ENCODE results near the gene NOP56.
"Not testable (repeated sequence)": the region's sequence is repeated elsewhere in the genome, so short reads cannot be mapped to it uniquely, and the experiment has no call there.

Gene NOP56

DNA sequence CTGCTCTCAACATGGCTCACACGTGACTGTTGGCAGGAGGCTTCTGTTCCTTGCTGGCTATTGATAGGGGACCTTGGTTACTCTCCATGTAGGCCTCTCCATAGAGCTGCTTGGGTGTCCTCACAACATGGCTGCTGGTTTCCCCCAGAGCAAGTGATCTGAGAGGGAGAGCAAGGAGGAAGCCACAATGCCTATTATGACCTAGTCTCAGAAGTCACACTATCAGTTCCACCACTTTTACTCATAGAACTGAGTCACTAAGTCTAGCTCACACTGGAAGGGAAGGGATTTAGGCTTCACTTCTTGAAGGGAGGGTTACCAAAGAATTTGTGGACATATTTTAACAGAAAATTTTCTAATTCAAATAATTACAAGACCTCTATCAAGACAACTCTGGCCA lies 8.7 kb upstream of the NOP56 start:
- no peak for DNase-seq (ENCODE audit: low spot score)

DNA sequence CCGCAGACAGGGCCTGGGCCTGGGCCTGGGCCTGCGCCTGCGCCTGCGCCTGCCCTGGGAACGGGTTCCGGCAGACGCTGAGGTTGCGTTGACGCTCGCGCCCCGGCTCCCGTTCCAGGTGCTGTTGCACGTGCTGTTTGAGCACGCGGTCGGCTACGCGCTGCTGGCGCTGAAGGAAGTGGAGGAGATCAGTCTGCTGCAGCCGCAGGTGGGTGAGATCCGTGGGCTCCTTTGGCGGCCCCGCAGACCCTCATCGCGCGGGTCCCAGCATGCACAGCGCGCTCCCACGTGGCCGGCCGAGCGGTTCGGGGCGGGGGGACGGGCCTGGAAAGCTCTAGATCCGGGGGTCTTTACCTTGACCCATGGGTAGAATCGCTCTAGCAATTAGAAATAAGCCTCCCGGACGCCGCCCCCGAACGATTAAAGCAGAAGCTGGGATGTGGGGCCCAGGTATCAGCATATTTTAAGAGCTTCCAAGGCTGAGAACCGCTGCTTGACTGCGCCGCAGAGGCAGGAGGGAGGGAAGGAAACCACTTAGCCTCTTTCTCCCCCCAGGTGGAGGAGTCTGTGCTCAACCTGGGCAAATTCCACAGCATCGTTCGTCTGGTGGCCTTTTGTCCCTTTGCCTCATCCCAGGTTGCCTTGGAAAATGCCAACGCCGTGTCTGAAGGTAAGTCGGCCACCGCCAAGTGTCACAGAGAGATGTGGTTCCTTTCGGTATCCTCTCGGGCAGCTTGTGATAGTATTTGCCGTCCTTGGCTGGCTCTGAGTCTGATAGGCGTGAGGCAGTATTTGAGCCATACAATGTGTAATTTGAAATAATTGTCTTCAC lies 508 bp downstream of the NOP56 start:
- DNase-seq (ENCODE audit: low spot score): peak; percentile 15

DNA sequence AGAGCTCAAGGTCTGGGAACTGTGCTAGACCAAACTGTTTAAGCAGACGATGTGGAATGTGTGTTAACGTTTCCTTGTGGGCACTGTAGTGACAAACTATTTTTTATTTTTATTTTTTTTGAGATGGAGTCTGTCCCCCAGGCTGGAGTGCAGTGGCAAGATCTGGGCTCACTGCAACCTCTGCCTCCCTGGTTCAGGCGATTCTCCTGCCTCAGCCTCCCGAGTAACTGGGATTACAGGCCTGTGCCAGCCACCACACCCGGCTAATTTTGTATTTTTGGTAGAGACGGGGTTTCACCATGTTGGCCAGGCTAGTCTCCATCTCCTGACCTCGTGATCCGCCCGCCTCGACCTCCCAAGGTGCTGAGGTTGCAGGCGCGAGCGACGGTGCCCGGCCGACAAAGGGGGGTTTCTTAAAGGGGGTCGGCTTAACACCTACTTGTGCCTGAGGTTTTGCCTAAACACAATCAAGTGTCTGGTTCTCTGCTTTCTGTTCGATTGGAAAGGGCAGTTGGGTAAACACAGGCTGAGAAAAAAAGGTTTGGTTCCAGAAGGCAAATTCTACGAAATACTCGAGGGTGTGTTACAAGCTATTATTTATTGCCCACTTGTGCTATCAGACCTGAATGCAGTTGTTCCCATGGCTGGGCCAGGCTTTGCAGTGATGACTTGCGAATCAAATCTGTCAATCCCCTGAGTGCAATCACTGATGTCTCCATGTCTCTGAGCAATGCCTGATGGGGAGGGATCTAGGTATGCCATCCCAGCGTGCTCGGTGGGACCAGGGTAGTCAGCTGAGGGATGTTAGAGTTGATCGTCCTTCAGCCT lies 1.3 kb downstream of the NOP56 start:
- no peak for DNase-seq (ENCODE audit: low spot score)

GRCh38 chr20:2654384-2654822 lies 2.0 kb downstream of the NOP56 start:
- DNase-seq (ENCODE audit: low spot score): no peak

GRCh38 chr20:2654831-2655230 lies 2.4 kb downstream of the NOP56 start:
- no peak for DNase-seq (ENCODE audit: low spot score)

DNA sequence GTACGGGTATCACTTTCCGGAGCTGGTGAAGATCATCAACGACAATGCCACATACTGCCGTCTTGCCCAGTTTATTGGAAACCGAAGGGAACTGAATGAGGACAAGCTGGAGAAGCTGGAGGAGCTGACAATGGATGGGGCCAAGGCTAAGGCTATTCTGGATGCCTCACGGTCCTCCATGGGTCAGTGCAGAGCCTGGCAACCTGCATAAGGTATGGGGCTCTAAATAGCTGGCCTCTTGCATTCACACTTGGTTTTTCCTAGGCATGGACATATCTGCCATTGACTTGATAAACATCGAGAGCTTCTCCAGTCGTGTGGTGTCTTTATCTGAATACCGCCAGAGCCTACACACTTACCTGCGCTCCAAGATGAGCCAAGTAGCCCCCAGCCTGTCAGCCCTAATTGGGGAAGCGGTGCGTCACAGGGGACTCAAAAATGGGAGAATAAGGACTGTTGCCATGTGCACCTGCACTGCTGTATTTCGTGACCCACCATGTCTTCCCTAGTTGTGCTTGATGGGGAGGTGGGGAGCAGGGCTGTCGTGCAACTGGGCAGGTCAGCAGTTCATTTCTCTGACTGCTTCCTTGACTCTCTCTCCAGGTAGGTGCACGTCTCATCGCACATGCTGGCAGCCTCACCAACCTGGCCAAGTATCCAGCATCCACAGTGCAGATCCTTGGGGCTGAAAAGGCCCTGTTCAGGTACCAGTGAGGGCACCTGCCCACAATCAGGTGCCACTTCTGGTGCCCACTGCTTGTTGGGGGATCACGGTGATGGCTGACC lies 3.1 kb downstream of the NOP56 start:
- no peak for DNase-seq (ENCODE audit: low spot score)

GRCh38 chr20:2656471-2657117 lies 4.2 kb downstream of the NOP56 start:
- no peak for DNase-seq (ENCODE audit: low spot score)

DNA sequence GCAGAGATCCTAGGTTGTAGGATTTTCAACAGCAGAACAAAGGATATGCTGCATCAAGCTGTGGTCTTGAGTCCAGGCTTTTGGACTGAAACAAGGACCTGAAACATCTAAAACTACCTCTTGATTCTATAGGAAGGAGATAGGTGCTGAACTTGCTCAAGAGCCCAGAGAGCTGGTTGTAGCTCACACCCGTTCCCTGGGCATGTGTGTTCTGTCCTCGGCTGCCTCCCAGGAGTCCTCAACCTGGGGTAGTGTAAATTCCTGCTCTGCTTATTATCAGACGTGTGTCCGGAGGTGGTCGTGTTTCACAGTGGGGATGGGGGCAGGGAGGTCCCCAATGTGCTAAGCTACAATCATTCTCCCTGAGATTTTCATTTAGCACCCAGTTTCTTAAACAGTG lies 4.8 kb downstream of the NOP56 start:
- no peak for DNase-seq (ENCODE audit: low spot score)

DNA sequence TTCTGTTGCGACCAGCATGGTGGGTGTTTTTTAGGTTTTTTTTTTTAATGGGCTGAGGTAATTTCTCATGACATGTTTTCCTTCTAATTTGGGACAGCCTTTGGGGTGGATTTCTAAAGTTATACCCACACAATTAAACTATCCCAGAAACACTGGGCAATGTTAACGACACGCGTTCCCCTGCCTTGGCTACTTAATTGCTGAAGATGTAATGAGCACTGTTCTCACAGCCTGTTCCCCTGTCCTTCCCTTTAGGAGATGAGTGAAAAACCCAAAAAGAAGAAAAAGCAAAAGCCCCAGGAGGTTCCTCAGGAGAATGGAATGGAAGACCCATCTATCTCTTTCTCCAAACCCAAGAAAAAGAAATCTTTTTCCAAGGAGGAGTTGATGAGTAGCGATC lies 5.2 kb downstream of the NOP56 start:
- DNase-seq (ENCODE audit: low spot score): no peak

GRCh38 chr20:2658414-2659354 lies 6.3 kb downstream of the NOP56 start:
- no peak for DNase-seq (ENCODE audit: low spot score)

GRCh38 chr20:2659547-2659946 lies 7.1 kb downstream of the NOP56 start:
- no peak for DNase-seq (ENCODE audit: low spot score)

- no peak for DNase-seq (ENCODE audit: low spot score)
Observed at GRCh38 chr20:2663364-2663886, 11.0 kb downstream of the NOP56 start.

- DNase-seq (ENCODE audit: low spot score): peak; percentile 78
Observed at GRCh38 chr20:2663887-2664719, 11.7 kb downstream of the NOP56 start, which contains the start of gene IDH3B. TSS of gene IDH3B (minus strand) at chr20:2664216. CDS start at chr20:2664188, 28 bp downstream.

- no peak for DNase-seq (ENCODE audit: low spot score)
Observed at GRCh38 chr20:2671977-2672376, 19.5 kb downstream of the NOP56 start.

DNA sequence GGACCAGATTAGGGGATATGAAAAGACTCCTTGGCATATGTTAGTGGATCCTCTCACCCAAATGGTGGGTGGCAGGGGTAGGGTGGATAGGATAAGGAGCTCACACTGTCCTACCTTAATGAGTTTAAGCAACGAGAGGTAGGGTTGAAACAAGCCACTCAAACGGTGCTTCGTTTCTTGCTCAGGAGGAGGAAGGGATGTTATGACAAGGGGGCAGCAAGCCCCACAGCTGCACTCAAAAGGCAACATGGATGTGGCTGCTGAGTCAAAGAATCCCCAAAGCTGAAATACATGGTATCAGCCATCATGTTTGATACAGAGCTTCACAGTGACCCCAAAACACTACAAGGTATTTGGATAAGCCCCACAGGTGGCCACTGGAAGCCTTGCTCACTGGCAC lies 20.0 kb downstream of the NOP56 start:
- no peak for DNase-seq (ENCODE audit: low spot score)

DNA sequence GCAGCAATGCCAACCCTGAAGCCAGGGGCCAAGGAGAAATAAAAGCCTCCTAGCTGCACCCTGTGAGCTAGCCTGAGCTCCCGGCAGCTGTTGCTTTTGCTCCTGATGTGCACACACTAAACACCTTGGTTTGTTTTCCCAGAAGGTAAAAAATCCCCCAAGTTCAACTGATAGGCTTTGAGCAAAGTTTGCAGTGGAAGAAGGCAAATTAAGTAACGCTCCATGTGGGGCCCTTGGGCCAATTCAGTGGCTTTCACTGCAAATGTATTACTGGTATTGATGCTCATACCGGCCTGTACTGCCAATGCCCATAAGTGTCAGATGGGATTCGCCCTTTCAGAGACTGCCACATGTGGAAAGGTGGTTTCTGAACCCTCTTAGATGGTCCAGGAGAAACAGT lies 21.0 kb downstream of the NOP56 start:
- DNase-seq (ENCODE audit: low spot score): no peak

DNA sequence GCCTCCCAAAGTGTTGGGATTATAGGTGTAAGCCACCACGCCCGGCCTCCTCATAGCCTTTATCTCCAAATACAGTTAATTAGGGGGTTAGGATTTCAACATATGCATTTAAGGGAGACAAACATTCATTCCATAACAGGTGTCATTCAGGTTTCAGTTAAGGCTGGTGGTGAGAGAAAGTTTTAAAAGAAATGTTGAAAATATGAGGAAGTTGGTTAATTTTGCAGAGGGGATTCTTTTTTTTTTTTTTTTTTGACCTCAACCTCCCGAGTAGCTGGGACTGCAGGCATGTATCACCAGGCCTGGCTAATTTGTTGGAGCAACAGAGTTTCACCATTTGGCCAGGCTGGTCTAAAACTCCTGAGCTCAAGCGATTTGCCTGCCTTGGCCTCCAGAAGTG lies 27.6 kb downstream of the NOP56 start:
- no peak for DNase-seq (ENCODE audit: low spot score)

DNA sequence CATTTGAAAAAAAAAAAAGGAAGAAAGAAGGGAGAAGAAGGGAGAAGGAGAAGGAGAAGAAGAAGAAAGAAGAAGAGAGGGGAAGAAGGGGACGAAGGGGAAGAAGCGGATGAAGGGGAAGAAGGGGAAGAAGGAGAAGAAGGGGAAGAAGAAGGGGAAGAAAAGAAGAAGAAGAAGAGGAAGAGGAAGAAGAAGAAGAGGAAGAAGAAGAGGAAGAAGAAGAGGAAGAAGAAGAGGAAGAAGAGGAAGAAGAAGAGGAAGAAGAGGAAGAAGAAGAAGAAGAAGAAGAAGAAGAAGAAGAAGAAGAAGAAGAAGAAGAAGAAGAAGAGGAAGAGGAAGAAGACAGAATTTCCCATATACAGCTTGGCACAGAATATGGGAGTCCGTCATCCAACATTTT lies 29.6 kb downstream of the NOP56 start:
- not testable (repeated sequence) for DNase-seq (ENCODE audit: low spot score)

DNA sequence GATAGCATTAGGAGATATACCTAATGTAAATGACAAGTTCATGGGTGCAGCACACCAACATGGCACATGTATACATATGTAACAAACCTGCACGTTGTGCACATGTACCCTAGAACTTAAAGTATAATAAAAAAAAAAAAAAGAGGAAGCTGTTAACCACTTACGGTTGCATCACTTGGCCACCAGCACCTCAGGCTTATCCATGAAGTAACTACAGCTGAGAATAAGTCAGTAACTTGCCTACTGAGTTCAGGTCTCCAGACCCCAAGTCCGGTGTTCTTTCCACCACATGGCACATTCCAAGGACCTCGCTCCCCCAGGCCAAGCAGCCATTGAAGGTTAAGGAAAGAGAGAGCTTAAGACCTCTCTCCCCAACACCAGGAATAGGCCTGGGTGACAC lies 32.4 kb downstream of the NOP56 start:
- not testable (repeated sequence) for DNase-seq (ENCODE audit: low spot score)

DNA sequence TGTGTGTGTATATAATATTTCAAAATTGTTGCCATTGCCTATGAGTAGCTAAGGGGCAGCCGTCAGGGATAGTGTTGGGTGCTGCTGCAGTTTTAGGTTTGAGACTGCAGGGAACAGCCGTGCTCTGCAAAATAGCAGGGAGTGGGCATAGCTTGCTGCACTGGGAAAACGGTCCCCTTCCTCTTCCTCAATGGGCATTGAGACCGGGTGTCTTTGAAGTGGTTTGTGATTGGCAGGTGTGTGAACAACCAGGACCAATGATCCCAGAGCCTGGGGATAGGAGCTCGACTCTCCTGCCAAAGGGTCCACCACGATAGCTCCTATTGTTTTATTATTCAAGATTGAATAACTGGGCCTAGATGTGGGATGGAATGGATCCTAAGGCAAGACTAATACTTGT lies 35.1 kb downstream of the NOP56 start:
- DNase-seq (ENCODE audit: low spot score): no peak
